Ectodermal cell (in vitro differentiated cells): ENCODE results near the gene TTC8.

Source experiments
- H3K27ac ChIP-seq: 2 replicates; pipeline ENCODE4 v1.7.0; 2013; ENCODE audit warnings: mild to moderate bottlenecking, low read depth, low read length; ENCODE audit not compliant: insufficient read depth, poor library complexity, severe bottlenecking
- H3K27me3 ChIP-seq: 2 replicates; pipeline ENCODE4 v1.7.0; 2013; ENCODE audit warnings: mild to moderate bottlenecking, low read length; ENCODE audit not compliant: insufficient read depth, control insufficient read depth, poor library complexity, severe bottlenecking
- H3K36me3 ChIP-seq: one replicate; pipeline ENCODE4 v1.7.0; 2013; ENCODE audit warnings: low read length; ENCODE audit not compliant: control insufficient read depth, insufficient read depth
- H3K4me1 ChIP-seq: one replicate; pipeline ENCODE4 v1.7.0; 2013; ENCODE audit warnings: low read length; ENCODE audit not compliant: control insufficient read depth, insufficient read depth
- H3K4me3 ChIP-seq: 2 replicates; pipeline ENCODE4 v1.7.0; 2013; ENCODE audit warnings: low read depth, low read length, control low read depth; ENCODE audit not compliant: insufficient read depth
- H3K9me3 ChIP-seq: 2 replicates; pipeline ENCODE4 v1.7.0; 2013; ENCODE audit warnings: mild to moderate bottlenecking, low read length, moderate library complexity; ENCODE audit not compliant: control insufficient read depth
- WGBS, 2 experiments: methylation state at CpG; one replicate each; pipeline ENCODE4 v1.1.7; 2013; ENCODE audit warnings: missing lambda C conversion rate in 2 of 2; 5-methylcytosine and 5-hydroxymethylcytosine counted together

Gene TTC8

GRCh38 chr14:88821888-88822287, 2.6 kb upstream of the TTC8 start:
- Histone ChIP-seq H3K27me3 (no peaks in the 10 kb centered on the region), H3K36me3 (no peaks in the 10 kb centered on the region), H3K4me1 (peaks cover 4% of the 10 kb centered on the region), H3K4me3 (no peak overlapping the region), H3K9me3 (no peaks in the 10 kb centered on the region), H3K27ac (no peak overlapping the region)
- 74 to 100% methylated on average over 1 to 2 of the region's 2 CpGs for WGBS, 2 experiments

- WGBS, 2 experiments = 18 to 21% methylated on average over 9 of the region's 9 CpGs
- H3K9me3 ChIP-seq = no peaks in the 10 kb centered on the region
- H3K27me3 ChIP-seq = no peaks in the 10 kb centered on the region
- peaks cover 4% of the 10 kb centered on the region for H3K4me1 ChIP-seq
- no peaks in the 10 kb centered on the region for H3K36me3 ChIP-seq
- H3K4me3 ChIP-seq = peak overlapping the region; percentile 93
- H3K27ac ChIP-seq = peak overlapping the region; percentile 96
Observed at GRCh38 chr14:88823968-88824313, 510 bp upstream of the TTC8 start.

GRCh38 chr14:88825078-88825458, 617 bp downstream of the TTC8 start:
- 4 to 29% methylated on average over 4 to 5 of the region's 5 CpGs for WGBS, 2 experiments

GRCh38 chr14:88825503-88825902, 1.1 kb downstream of the TTC8 start:
- H3K9me3 ChIP-seq = no peaks in the 10 kb centered on the region
- WGBS, 2 experiments = 93% methylated on average over 8 to 9 of the region's 9 CpGs

More at GRCh38 chr14:88825078-88825458, 617 bp downstream of the TTC8 start:
- peak overlapping the region; percentile 93 for H3K4me3 ChIP-seq
- peak overlapping the region; percentile 96 for H3K27ac ChIP-seq
- no peaks in the 10 kb centered on the region for H3K27me3 ChIP-seq
- H3K9me3 ChIP-seq = no peaks in the 10 kb centered on the region
- H3K4me1 ChIP-seq = peaks cover 4% of the 10 kb centered on the region
- H3K36me3 ChIP-seq = no peaks in the 10 kb centered on the region

GRCh38 chr14:88829188-88829587, 4.7 kb downstream of the TTC8 start:
- WGBS, 2 experiments = 88 to 93% methylated on average over 3 of the region's 3 CpGs
- peaks cover 4% of the 10 kb centered on the region for H3K4me1 ChIP-seq
- H3K36me3 ChIP-seq = no peaks in the 10 kb centered on the region
- no peaks in the 10 kb centered on the region for H3K27me3 ChIP-seq
- H3K27ac ChIP-seq = no peak overlapping the region
- no peaks in the 10 kb centered on the region for H3K9me3 ChIP-seq
- no peak overlapping the region for H3K4me3 ChIP-seq

More at GRCh38 chr14:88825503-88825902, 1.1 kb downstream of the TTC8 start:
- no peaks in the 10 kb centered on the region for H3K36me3 ChIP-seq
- peak overlapping the region; percentile 93 for H3K4me3 ChIP-seq
- no peak overlapping the region for H3K27ac ChIP-seq
- no peaks in the 10 kb centered on the region for H3K27me3 ChIP-seq
- H3K4me1 ChIP-seq = peaks cover 4% of the 10 kb centered on the region

GRCh38 chr14:88829685-88830302, 5.3 kb downstream of the TTC8 start:
- H3K36me3 ChIP-seq = no peaks in the 10 kb centered on the region
- no peak overlapping the region for H3K4me3 ChIP-seq
- H3K4me1 ChIP-seq = peaks cover 4% of the 10 kb centered on the region
- no peaks in the 10 kb centered on the region for H3K27me3 ChIP-seq
- H3K27ac ChIP-seq = no peak overlapping the region
- H3K9me3 ChIP-seq = no peaks in the 10 kb centered on the region
- WGBS, 2 experiments = 90 to 94% methylated on average over 4 of the region's 4 CpGs

- Histone ChIP-seq H3K9me3 (no peaks in the 10 kb centered on the region), H3K4me1 (no peaks in the 10 kb centered on the region), H3K4me3 (no peak overlapping the region), H3K27me3 (no peaks in the 10 kb centered on the region), H3K36me3 (no peaks in the 10 kb centered on the region), H3K27ac (no peak overlapping the region)
Observed at GRCh38 chr14:88831284-88831683, 6.8 kb downstream of the TTC8 start.

- H3K27ac ChIP-seq = no peak overlapping the region
- H3K4me1 ChIP-seq = no peaks in the 10 kb centered on the region
- H3K4me3 ChIP-seq = no peak overlapping the region
Observed at GRCh38 chr14:88834883-88835431, 10.5 kb downstream of the TTC8 start.

GRCh38 chr14:88835661-88836060, 11.2 kb downstream of the TTC8 start:
- Histone ChIP-seq H3K9me3 (no peaks in the 10 kb centered on the region), H3K27me3 (no peaks in the 10 kb centered on the region), H3K4me3 (no peak overlapping the region), H3K27ac (no peak overlapping the region), H3K36me3 (no peaks in the 10 kb centered on the region), H3K4me1 (no peaks in the 10 kb centered on the region)

More at GRCh38 chr14:88834883-88835431, 10.5 kb downstream of the TTC8 start:
- no peaks in the 10 kb centered on the region for H3K36me3 ChIP-seq
- no peaks in the 10 kb centered on the region for H3K9me3 ChIP-seq
- H3K27me3 ChIP-seq = no peaks in the 10 kb centered on the region

GRCh38 chr14:88837495-88837894, 13.0 kb downstream of the TTC8 start:
- no peaks in the 10 kb centered on the region for H3K36me3 ChIP-seq
- 100% methylated on average over 1 of the region's 1 CpG for WGBS, 2 experiments
- no peak overlapping the region for H3K27ac ChIP-seq
- no peaks in the 10 kb centered on the region for H3K27me3 ChIP-seq
- no peaks in the 10 kb centered on the region for H3K9me3 ChIP-seq
- H3K4me3 ChIP-seq = no peak overlapping the region
- H3K4me1 ChIP-seq = no peaks in the 10 kb centered on the region

- no peaks in the 10 kb centered on the region for H3K36me3 ChIP-seq
- no peaks in the 10 kb centered on the region for H3K9me3 ChIP-seq
- no peak overlapping the region for H3K4me3 ChIP-seq
- no peaks in the 10 kb centered on the region for H3K27me3 ChIP-seq
- WGBS, 2 experiments = 92% methylated on average over 2 to 3 of the region's 3 CpGs
- no peaks in the 10 kb centered on the region for H3K4me1 ChIP-seq
- no peak overlapping the region for H3K27ac ChIP-seq
Observed at GRCh38 chr14:88838015-88838414, 13.6 kb downstream of the TTC8 start.
